ENCODE results near the gene DBI.
A peak's percentile ranks its signal among the peaks of the same experiment; 100 is the strongest.
"Not testable (repeated sequence)": the region's sequence is repeated elsewhere in the genome, so short reads cannot be mapped to it uniquely, and the experiment has no call there.

Gene DBI

DNA sequence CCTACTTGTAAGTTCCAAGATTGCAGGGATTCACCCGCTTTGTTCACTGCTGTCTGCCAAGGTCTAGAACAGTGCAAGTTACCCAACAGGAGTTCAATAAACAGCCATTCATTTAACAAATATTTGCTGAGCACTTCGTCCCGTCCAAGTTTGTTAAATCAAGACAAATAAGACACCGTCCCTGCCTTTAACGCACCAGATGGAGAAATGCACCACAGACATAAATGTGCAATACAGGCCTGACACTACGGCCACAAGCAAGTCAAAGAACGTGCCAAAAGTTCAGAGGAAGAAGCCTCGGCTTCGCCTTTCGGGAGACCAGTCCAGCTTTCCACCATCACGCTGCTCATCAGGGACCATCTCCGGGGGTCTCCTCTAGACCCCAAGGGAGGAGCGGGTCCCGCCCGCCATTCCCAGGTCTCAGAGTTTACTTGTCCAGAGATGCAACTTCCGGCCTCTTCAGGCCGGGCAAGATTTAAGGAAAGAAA is 572 bp upstream of the DBI start:
- DNase-seq: peak; percentile 66

DNA sequence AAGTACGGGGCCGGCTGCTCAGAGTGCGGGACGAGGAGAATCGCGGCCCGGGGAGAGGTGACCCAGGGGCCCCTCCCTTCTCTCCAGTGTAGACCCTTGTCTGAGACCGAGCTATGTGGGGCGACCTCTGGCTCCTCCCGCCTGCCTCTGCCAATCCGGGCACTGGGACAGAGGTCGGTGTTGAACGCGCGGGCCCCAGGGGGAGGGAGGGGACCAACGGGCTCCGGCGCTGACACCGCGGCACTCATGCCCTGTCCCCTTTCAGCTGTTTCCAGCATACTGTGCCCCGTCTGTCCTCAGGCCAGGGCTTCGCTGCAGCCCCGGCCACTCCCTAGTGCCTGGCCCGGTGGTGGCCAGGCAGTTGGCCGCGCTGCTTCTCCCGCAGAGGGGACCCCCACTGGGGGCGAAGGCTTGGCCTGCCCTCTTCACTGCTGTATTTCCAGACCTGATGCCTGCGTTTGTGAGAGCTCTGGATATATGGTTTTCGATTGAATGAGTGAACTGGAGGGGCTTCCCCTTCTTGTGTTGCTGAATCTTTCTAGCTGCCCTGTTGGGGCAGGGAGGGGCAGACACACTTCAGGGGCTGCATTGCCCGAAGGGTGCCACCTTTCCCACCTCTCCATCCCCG is 809 bp downstream of the DBI start:
- DNase-seq: peak; percentile 46

DNA sequence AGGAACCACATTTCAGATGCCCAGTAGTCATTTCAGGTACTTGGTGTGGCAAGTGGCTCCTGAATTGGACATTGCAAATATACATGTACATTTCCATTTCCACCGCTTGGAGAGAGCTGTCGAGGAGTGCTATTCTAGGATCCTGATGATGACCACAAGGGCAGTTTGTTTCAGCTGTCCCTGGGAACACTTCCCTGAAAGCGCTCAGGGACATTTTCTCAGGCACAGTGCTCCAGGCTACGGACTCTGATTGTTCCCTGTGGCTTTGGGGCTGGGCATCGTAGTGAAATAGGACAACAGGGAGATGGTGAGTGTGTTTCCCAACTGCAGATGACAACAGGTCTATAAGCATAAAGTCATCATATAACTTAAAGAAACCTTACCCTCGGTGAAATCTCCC is 3.1 kb downstream of the DBI start:
- DNase-seq: no peak

DNA sequence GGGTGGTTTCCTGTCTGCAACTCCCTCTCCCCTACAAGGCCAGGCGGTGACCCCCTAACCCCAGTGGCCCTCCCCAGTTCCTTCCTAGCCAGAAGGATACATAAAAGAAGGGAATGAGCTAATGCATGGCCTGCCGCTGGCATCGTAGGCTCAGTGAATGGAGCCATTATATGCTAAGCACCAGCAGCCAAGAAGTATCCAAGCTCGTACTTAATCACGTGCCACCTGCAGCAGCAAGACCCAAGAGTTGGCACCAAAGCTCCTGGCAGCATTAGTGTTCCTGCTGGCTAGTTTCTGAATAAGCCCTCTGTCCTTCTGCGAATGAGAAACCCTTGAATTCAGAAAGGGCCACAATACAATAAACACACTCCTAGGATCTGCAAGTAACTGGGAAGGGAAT is 4.3 kb downstream of the DBI start:
- DNase-seq: no peak

DNA sequence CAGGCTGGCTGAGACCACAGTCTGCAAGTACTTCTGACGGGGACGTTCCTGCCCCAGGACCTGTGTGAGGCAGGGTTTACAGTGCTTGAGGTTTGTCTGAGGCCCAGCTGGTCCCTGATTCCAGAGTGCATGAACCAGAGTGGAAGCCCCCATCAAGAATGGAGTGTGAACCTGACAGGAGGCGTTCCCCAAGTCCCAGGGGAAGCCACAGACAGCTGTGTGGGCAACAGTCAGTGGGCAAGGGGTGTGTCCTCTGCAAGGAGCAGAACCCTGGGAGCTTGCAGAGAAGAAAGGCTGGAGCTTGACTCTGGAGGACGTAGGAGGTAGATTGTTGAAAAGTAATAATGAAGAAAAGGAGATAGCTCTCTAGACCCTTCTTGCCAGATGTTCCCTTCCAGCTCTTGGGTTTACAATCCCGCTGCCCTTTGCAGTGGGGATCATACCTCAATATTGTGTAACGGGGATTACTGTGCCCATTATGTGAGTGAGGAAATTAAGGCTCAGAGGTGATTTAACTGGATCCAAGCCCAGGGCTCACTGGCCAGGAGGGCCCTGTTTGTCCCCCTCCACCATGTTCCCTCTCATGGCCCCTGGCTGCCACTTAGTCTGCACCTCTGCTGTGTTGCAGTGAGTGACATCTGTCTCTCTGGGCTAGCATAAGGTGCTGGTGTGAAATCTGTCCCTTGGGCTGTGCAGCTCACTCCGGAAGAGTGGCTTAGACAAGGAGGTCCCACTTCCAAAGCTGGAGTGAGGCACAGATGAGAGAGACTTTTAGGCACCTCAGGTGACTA is 6.2 kb downstream of the DBI start:
- DNase-seq: no peak

DNA sequence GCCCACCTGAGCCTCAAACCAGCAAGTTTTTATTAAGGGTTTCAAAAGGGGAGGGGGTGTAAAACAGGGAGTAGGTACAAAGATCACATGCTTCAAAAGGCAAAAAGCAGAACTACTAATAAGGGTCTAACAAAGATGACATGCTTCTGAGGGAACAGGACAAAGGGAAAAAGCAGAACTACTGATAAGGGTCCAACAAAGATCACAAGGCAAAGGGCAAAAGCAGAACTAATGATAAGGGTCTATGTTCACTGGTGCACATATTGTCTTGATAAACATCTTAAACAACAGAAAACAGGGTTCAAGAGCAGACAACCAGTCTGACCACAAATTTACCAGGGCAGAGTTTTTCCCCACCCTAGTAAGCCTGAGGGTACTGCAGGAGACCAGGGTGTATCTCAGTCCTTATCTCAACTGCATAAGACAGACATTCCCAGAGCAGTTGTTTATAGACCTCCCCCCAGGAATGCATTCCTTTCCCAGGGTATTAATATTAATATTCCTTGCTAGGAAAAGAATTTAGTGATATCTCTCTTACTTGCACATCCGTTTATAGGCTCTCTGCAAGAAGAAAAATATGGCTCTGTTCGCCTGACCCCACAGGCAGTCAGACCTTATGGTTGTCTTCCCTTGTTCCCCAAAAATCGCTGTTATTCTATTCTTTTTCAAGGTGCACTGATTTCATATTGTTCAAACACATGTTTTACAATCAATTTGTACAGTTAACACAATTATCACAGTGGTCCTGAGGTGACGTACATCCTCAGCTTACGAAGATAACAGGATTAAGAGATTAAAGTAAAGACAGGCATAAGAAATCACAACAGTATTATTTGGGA is 7.3 kb downstream of the DBI start:
- DNase-seq: peak; percentile 63

DNA sequence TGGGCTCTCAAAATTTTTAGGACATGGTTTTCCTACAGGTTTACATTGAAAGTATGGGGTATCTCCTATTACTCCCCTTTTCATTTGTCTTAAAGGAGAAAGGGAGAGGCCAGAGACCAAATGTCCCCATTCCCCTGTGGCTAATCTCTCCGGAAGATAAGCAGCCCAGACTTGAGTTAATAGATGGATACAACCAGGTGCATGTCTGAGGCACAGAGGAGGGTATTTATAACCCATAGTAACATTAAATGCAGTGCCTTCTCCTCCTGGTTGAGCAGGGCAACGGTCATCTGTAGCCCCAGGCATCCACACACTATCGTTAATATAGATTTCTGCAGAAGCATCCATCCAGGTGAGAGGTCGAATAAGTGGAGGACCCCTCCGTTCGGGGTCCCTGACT is 9.6 kb downstream of the DBI start:
- DNase-seq: not testable (repeated sequence)

DNA sequence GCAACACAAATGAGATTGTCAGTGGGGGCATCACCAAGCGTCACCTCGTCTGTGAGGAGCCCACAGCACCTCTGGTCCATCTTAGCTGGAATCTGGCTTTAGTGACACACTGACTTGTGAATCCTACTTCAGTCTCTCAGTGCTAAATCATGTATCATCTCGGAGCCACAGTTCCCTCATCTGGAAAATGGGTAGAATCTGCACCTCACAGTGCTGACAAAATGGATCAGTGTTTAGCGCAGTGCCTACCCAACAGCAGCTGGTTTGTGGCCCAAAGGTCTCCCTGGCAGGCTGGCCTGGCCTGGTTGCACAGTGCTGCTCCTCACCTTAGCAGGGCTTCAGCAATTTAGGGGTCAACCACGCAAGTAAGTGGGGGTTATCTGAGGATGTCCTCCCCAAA is 10.0 kb downstream of the DBI start:
- no peak for DNase-seq

DNA sequence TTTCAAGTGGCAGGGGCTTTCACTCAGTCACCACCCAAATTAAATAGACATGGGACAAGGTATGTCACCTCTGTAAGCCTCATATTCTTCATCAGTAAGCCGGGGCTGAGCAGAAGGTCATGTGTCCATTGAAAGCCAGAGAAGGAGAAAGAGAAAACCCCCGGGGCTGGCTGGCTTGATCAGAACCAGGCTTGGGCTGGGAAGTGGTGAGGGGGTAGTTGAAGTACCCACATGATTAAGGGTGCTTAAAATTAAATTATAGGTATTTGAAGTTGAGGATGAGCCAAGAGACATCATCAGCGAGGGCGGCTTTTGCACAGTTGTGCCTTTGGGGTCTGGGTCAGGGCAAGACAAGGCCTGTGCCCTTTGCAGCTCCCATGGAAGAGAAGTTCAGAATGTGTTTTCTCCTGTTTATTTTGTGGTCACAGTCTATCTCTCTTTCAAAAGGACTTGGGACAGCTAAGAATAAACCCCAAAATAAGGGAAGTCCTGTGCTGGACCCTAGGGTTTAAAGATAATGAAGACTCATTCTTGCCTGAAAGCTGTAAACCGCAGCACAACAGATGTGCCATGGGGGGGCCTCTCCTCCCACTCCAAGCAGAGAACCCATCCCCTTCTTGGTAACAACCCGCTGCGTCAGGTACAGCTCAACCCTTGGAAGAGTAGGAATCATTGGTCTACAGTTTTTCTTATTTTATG is 10.7 kb downstream of the DBI start:
- DNase-seq: peak; percentile 90

DNA sequence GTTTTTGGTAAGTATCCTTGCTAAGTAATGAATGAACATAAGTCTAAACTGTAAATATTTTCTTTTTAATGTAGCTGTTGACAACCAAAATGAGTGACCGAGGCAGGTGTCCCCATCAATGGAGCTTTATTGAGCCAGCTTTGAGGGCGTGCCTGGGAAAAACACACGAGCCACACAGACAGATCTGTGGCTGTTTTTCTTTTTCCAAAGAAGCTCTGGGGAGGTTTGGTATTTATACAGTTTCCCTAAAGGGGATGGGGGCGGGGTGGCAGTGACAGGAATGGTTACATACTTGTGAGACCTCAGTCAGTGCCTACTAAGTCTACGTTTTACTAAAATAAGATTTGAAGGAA is 11.2 kb downstream of the DBI start:
- DNase-seq: peak; percentile 61

DNA sequence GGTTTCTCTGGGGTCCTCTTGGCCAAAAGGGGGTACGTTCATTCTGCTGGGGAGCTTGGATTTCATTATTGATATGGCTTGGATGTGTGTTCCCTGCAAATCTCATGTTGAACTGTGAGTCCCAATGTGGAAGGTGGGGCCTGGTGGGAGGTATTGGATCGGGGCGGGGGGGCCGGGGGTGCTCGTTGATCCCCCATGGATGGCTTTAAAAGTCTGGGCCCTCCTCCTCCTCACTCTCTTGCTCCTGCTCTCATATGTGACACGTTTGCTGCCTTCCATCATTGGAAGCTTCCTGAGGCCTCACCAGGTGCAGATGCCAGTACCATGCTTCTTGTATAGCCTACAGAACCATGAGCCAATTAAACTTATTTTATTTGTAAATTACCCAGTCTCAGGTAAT is 11.8 kb downstream of the DBI start:
- DNase-seq: no peak

DNA sequence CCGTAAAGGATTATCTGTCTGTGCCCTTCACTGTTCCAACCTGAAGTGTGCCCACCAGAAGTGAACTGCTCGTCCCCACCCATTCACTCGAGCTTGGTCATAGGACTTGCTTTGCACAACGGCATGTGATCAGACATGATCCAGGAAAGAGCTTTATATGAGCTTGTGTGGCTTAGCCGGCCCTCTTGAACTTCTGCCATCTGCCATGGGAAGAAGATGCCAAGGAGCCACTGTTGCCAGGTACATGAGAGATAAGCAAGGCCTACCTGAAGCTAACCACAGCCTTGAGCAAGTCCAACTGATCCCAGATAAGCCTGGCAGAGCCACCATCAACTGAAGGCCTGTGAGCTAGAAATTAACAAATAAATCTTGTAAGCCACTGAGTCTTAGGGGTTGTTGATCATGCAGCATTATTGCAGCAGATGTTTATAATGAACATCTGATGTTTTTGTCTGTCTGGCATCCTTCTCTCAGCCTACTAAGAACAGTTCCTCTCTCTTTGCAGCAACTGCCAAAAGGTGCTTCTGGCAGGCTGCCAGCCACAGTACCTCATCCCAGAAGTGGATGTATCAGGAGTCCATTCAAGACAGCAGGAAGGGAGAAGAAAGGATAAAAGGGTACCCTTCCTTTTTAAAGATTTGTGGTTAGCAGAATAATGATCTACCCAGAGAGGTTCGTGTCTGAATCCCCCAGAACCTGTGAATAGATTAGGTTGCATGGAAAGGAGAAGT is 16.8 kb downstream of the DBI start:
- DNase-seq: peak; percentile 10

DNA sequence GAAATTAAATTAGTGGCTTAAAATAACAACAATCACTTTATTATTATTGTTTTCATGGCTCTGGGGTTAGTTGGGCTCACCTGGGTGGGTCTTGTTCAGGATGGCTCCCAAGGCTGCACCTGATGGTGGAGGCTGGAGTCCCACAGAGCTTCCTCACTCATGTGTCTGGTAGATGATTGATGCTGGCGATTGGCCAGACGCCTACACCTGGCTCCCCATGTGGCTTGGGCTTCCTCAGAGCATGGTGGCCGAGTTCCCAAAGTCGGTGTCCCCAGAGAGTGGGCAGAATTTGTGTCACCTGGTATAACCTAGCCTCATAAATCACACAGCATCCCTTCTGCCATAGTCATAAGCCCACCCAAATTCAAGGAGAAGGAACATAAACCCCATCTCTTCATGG is 18.2 kb downstream of the DBI start:
- DNase-seq: no peak

DNA sequence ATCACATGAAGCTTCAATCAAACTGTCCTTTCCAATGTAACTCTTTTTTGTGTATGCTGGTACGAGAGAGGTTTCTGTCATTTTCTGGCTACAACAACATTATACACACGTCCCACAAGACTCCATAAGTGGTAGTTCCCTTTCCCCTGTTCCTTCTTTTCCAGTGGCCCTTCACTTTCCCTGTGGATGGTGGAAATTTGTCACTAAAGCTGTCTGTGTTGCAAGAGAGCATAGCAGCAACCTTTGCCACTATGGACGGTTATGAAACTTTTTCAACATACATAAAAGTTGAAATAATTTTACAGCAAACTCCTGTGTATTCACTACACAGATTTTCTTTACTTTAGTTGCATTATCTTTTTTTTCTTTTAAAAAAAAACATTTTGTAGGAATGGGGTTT is 18.7 kb downstream of the DBI start:
- no peak for DNase-seq

DNA sequence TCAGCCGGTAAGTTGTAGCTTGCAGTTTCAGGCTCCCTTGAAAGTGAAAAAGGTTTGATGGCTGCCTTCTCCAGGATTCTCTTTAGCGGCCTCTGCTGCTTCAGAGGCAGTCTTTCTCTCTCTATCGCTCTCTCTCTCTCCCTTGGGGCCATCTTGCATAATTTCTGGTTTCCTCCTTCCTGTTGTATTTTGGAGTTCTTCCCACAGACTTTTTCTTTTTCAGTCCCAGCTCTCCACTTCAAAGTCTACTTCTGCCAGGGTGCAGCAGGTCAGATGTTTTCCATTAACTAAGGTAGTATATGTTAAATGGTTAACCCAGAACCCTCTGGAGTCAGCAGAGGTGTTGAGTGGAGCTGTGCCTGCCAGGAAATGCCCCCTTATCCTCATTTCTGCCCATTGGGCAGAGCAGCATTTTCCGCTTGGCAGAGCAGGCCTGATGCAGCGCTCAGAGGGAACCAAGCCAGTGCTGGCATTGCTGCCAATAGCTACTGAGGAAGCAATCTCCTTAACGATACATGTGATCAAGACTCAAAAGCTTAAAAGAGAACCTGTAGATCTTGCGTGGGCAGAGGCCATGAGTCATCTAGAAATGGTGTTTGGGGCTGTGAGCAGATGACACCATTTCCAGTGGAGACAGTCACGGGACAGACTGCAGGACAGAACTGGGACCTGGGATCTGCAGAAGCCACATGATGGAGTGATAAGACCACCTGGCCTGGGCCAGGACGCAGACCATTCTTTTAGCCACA is 20.8 kb downstream of the DBI start:
- DNase-seq: peak; percentile 54

DNA sequence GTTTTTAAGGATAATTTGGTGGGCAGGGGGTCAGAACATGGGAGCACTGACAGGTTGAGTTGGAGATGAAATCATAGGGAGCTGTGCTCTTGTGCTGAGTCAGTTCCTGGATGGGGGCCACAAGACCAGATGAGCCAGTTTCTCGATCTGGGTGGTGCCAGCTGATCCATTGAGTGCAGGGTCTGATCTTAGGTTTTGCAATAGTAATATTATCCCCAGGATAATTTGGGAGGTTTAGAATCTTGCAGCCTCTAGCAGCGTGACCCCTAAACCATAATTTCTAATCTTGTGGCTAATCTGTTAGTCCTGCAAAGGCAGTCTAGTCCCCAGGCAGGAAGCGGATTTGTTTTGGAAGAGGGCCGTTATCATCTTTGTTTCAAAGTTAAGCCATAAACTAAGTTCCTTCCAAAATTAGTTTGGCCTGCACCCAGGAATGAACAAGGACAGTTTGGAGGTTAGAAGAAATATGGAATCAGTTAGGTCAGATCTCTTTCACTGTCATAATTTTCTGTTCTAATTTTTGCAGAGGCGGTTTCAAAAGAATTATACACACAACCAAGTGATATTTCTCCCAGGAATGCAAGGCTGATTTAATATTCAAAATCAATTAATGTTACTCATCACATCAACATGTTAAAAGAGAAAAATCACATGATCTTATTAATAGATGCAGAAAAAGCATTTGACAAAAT is 23.0 kb downstream of the DBI start:
- peak; percentile 23 for DNase-seq

DNA sequence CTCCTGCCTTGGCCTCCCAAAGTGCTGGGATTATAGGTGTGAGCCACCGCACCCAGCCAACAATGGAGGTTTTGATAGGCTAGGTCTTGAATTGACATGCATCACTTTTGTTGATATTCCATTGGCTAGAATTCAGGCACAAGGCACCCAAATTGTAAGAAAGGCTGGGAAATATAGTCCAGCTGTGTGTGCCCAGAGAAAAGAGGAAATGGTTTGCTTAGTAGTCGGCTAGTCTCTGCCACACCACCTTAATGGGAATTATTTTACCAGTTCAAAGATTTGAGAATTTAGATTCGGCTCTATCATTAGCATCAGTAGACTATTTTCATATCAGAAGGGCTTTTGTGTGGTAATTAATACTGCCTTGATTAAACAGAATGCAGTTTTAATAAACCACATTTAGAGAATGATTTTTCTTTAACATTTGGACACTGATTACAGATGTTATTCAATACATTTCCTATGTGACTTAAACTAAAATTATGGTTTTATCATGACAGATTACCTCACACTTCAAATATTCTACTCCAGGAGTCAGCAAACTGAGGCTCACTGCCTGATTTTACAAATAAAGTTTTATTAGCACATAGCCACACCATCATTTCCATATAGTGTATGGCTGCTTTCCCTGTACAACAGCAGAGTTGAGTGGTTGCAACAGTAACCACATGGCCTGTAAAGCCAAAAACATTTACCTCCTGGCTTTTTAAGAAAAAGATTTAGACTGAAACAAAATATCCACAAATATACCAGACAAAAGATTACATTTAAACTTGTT is 27.4 kb downstream of the DBI start:
- DNase-seq: no peak

DNA sequence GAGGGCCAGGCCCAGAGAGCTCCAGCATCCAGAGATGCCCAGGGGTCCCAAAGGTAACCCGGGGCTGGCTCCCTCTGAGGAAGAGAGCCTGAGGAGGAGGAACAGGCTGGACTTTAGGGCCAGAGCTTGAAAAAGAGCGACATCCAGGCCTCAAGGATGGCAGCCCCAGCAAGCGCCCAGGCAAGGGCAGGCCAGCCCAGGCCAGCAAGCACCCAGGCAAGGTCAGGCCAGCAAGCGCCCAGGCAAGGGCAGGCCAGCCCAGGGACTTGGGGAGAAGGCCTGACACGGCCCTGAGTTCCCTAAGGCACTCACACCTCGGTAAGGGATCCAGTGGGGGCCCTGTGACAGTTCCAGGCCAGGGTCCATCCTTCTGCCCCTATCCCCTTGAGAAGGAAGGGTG is 30.4 kb downstream of the DBI start:
- no peak for DNase-seq

DNA sequence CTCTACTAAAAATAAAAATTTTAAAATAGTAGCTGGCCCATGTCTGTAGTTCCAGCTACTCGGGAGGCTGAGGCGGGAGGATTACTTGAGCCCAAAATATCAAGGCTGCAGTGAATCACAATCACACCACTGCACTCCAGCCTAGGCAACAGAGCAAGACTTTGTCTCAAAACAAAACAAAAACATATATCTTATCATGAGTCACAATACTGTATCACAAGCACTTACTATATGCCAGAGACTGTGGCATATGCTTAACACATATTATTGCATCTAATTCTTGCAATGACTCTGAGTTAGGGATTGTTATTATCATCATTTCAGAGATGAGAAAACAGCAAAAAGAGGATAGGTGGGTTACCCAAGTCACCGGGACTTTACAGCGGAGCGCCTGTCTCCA is 35.3 kb downstream of the DBI start:
- no peak for DNase-seq
